Activated CD8-positive, alpha-beta T cell treated with anti-CD3 and anti-CD28 coated beads for 36 hours (primary cell): ENCODE results near the gene DLGAP1. TPM values are rescaled to one million over a fixed set of nuclear protein-coding genes. Genes with fewer than 3 reads are reported as not detected.
"Not testable (repeated sequence)": the region's sequence is repeated elsewhere in the genome, so short reads cannot be mapped to it uniquely, and the experiment has no call there.

Experiments
- ATAC-seq: fragments of 200-7000 bp; cut with Tn5 transposase; one replicate; pipeline ENCODE4 v1.10.0; 2021; ENCODE audit warnings: mild to moderate bottlenecking, moderate library complexity
- CTCF ChIA-PET: fragments of 350-600 bp; sonication (Branson Sonifier 250); formaldehyde crosslinking; loops from one replicate; lab custom pipeline; 2021; ENCODE audit warnings: antibody characterized with exemption; lab: Charles Lee
- POLR2A ChIA-PET: fragments of 350-600 bp; sonication (Branson Sonifier 250); formaldehyde crosslinking; loops from one replicate; lab custom pipeline; 2021; ENCODE audit warnings: antibody characterized with exemption; lab: Charles Lee
- DNase-seq: peaks from one replicate; pipeline ENCODE4 v3.0.0-alpha.2; 2020
- H3K27ac Mint-ChIP-seq: one replicate; pipeline ENCODE4 v1.8.0; 2021; ENCODE audit warnings: mild to moderate bottlenecking, mixed read lengths
- H3K27me3 Mint-ChIP-seq: one replicate; pipeline ENCODE4 v1.8.0; 2021; ENCODE audit warnings: mixed read lengths
- H3K36me3 Mint-ChIP-seq: one replicate; pipeline ENCODE4 v1.8.0; 2021; ENCODE audit warnings: low read depth, mixed read lengths
- H3K4me1 Mint-ChIP-seq: one replicate; pipeline ENCODE4 v1.8.0; 2021; ENCODE audit warnings: low read depth, mixed read lengths
- H3K4me3 Mint-ChIP-seq: one replicate; pipeline ENCODE4 v1.8.0; 2021; ENCODE audit warnings: mild to moderate bottlenecking, moderate library complexity, mixed read lengths
- H3K9me3 Mint-ChIP-seq: one replicate; pipeline ENCODE4 v1.8.0; 2021; ENCODE audit warnings: mixed read lengths
- intact Hi-C: fragments of 100-400 bp; cut with micrococcal nuclease; formaldehyde crosslinking; loops from one replicate; pipeline ENCODE4 v1.10.0; 2022
- total RNA-seq, 2 experiments: library from RNA; stranded (reverse); gene quantifications; one replicate each; pipeline ENCODE4 v1.2.3, GENCODE V29; 2021
- TF ChIP-seq, protein P1 (sequence below): fragments of 200-600 bp; IDR thresholded peaks from one replicate; pipeline ENCODE4 v1.8.0; 2022; ENCODE audit warnings: antibody characterized with exemption, mild to moderate bottlenecking

The DLGAP1 gene
- total RNA-seq, 2 experiments from 2014 or later, result not detected

DNA sequence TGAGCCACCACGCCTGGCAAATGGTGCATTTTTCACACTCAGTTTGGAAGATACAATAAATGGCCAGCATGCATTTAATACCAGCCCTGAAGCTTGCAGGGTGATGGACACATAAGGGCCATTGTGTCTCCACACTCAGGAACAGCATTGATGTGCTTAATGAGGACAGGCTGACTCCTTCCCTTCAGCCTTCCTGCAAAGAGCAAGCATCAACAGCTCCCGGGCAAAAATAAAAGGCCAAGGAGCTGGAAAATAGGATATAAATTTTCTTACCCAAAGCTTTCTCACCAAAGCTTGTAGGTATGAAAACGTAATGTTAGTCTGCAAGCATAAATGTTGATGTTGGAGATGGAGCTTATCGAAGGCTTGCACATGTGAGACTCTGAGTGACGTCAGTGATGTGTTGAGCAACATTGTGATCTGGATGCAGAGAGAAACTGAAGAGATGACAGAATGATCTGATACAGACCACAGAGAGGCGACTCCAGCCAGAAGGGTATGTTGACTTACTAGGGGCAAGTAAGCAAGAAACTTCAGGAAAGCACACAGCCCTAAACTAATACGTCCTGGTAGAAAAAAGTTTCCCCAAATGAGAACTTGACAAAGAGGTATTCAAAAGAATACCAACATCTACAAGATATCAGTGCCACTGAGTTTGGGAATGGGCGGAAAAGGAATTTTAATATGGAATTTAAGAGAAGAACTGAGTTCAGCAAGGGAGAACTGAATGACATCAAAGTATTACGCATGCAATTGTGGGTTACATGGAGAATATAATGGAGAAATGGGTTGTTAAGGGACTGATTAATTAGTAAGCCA is 748.6 kb downstream of the DLGAP1 start:
- no peaks in the 10 kb centered on the region for H3K36me3 Mint-ChIP-seq
- intact Hi-C loops, result no loop called here
- ATAC-seq (no peak), DNase-seq (no peak)
- no peaks in the 10 kb centered on the region for H3K9me3 Mint-ChIP-seq
- H3K27ac Mint-ChIP-seq, result no peak overlapping the region
- no peak overlapping the region for H3K4me3 Mint-ChIP-seq
- H3K4me1 Mint-ChIP-seq, result peaks cover 2% of the 10 kb centered on the region
- peaks cover 31% of the 10 kb centered on the region for H3K27me3 Mint-ChIP-seq
- TF ChIP-seq, protein P1, sequence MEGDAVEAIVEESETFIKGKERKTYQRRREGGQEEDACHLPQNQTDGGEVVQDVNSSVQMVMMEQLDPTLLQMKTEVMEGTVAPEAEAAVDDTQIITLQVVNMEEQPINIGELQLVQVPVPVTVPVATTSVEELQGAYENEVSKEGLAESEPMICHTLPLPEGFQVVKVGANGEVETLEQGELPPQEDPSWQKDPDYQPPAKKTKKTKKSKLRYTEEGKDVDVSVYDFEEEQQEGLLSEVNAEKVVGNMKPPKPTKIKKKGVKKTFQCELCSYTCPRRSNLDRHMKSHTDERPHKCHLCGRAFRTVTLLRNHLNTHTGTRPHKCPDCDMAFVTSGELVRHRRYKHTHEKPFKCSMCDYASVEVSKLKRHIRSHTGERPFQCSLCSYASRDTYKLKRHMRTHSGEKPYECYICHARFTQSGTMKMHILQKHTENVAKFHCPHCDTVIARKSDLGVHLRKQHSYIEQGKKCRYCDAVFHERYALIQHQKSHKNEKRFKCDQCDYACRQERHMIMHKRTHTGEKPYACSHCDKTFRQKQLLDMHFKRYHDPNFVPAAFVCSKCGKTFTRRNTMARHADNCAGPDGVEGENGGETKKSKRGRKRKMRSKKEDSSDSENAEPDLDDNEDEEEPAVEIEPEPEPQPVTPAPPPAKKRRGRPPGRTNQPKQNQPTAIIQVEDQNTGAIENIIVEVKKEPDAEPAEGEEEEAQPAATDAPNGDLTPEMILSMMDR, result no peak
- ChIA-PET CTCF (interaction anchor here (1.4 to 1.5 kb wide), 2 partner anchors 40 to 65 kb away, joined by 3 to 4 read pairs; no protein-coding TSS in a partner anchor), POLR2A (no interaction called here)

DNA sequence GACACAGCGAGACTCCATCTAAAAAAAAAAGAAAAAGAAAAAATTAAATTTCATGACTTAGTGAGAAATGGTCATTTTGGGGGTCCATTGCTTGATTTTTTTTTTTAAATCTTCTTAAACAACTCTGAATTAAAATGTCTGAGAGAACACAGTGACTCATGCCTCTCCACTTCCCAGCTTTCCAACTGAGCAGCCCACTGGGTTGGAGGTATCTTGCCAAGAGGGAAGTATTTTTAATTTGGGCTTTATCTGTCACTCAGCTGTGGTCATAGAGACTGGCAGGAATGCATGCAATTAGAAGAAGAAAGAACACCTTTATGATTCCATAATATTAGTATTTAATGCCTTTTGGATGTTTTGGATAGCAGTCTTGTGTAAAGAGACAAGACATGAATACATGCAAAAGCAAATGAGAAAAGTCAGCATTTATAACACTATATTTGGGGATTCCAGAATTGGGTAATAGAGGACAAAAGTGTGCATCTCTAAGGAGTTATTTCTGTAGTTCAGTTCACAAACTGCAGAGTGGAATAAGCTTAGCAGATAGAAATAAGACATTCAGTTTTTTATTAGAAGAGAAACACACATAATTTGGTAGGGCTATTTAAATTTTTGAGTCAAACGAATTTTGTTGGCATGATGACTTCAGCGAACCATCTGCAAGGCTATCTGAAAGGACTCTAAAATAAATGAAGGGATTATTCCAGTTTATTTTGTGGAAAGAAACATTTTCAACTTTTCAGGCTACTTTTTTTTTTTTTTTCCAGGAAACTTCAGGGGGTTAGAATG is 750.4 kb downstream of the DLGAP1 start:
- no peaks in the 10 kb centered on the region for H3K36me3 Mint-ChIP-seq
- no peak for ATAC-seq
- intact Hi-C loops, result no loop called here
- ChIA-PET POLR2A (no interaction called here), CTCF (interaction anchor here (1.0 to 1.8 kb wide), 5 partner anchors 10 to 67 kb away, joined by 3 to 5 read pairs (median 3); no protein-coding TSS in a partner anchor)
- no peak overlapping the region for H3K27ac Mint-ChIP-seq
- H3K4me1 Mint-ChIP-seq, result peaks cover 2% of the 10 kb centered on the region
- H3K4me3 Mint-ChIP-seq, result no peak overlapping the region
- no peak for DNase-seq
- no peaks in the 10 kb centered on the region for H3K9me3 Mint-ChIP-seq
- H3K27me3 Mint-ChIP-seq, result peaks cover 26% of the 10 kb centered on the region
- TF ChIP-seq, protein P1, result no peak

DNA sequence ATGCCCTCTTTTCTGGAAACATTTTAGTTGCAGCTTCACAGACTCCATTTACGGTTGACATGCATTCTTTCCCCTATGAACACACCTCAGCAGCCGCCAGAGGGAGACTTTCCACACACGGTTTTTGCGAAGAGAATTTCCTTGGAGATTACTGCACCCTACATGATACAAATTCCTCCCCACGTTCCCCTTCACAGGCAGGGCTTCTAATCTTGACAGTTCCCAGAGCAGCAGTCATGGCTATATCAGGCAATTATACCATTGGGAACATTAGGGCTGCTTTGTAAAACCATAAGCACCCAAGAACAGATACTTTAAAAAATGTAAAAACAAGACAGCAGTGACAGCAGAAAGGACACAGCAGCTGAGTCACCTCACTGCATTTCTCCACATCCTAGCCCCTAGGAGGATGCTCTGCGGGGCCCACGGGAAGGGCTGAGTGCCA is 751.4 kb downstream of the DLGAP1 start:
- peaks cover 2% of the 10 kb centered on the region for H3K4me1 Mint-ChIP-seq
- no peak overlapping the region for H3K27ac Mint-ChIP-seq
- no peaks in the 10 kb centered on the region for H3K36me3 Mint-ChIP-seq
- H3K4me3 Mint-ChIP-seq, result no peak overlapping the region
- intact Hi-C loops, result no loop called here
- ChIA-PET POLR2A (no interaction called here), CTCF (interaction anchor here (0.7 to 1.8 kb wide), 6 partner anchors 11 to 291 kb away, joined by 3 to 6 read pairs (median 4); no protein-coding TSS in a partner anchor)
- DNase-seq (peak; percentile 45), ATAC-seq (no peak)
- H3K27me3 Mint-ChIP-seq, result peaks cover 26% of the 10 kb centered on the region
- H3K9me3 Mint-ChIP-seq, result no peaks in the 10 kb centered on the region
- TF ChIP-seq, protein P1, result peak; percentile 48

DNA sequence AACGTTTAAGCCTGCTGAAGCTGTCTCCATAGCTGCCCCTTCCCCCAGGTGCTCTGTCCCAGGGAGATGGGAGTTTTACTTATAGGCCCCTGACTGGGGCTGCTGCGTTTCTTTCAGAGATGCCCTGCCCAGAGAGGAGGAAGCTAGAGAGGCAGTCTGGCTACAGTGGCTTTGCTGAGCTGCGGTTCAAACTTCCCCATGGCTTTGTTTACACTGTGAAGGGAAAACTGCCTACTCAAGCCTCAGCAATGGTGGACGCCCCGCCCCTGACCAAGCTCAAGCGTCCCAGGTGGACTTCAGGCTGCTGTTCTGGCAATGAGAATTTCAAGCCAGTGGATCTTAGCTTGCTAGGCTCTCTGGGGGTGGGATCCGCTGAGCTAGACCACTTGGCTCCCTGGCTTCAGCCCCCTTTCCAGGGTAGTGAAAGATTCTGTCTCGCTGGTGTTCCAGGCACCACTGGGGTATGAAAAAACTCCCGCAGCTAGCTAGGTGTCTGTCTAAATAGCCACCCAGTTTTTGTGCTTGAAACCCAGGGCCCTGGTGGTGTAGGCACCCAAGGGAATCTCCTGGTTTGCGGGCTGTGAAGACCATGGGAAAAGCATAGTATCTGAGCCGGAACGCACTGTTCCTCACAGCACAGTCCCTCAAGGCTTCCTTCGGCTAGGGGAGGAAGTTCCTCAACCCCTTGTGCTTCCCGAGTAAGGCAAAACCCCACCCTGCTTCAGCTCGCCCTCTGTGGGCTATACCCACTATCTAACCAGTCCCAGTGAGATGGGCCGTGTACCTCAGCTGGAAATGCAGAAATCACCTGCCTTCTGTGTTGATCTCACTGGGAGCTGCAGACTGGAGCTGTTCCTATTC is 755.2 kb downstream of the DLGAP1 start:
- H3K27ac Mint-ChIP-seq, ATAC-seq, H3K36me3 Mint-ChIP-seq, H3K4me3 Mint-ChIP-seq, DNase-seq, intact Hi-C loops, H3K9me3 Mint-ChIP-seq, H3K4me1 Mint-ChIP-seq, POLR2A ChIA-PET: not testable (repeated sequence)
- CTCF ChIA-PET, result interaction anchor here (0.7 to 2.1 kb wide), 3 partner anchors 15 to 403 kb away, joined by 3 to 7 read pairs (median 4); no protein-coding TSS in a partner anchor
- peaks cover 22% of the 10 kb centered on the region for H3K27me3 Mint-ChIP-seq

DNA sequence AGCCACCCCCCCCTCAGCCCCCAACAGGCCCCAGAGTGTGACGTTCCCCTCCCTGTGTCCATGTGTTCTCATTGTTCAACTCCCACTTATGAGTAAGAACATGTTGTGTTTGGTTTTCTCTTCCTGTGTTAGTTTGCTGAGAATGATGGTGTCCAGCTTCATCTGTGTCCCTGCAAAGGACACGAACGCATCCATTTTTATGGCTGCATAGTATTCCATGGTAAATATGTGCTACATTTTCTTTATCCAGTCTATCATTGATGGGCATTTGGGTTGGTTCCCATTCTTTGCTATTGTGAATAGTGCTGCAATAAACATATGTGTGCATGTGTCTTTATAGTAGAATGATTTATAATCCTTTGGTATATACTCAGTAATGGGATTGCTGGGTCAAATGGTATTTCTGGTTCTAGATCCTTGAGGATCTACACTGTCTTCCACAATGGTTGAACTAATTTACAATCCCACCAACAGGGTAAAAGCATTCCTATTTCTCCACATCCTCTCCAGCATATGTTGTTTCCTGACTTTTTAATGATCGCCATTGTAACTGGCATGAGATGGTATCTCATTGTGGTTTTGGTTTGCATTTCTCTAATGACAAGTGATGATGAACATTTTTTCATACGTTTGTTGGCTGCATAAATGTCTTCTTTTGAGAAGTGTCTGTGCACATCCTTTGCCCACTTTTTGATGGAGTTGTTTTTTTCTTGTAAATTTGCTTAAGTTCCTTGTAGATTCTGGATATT is 760.9 kb downstream of the DLGAP1 start:
- H3K36me3 Mint-ChIP-seq, H3K4me1 Mint-ChIP-seq, H3K4me3 Mint-ChIP-seq, POLR2A ChIA-PET, H3K27ac Mint-ChIP-seq, H3K27me3 Mint-ChIP-seq, ATAC-seq, DNase-seq, H3K9me3 Mint-ChIP-seq, intact Hi-C loops: not testable (repeated sequence)
- CTCF ChIA-PET, result interaction anchor here (2.0 kb wide), 1 partner anchor 10 kb away, joined by 5 read pairs; no protein-coding TSS in a partner anchor
